Small intestine (tissue), 4 donors: ENCODE data around the gene THOP1. TPM values are rescaled to one million over a fixed set of nuclear protein-coding genes. Genes with fewer than 3 reads are reported as not detected.

Experiments
- polyA plus RNA-seq, 4 donors: library from polyadenylated mRNA; stranded (reverse) in 3 of 4; unstranded in 1 of 4; fragments of 200-250 nt in 3 of 4; fragments of 120-200 nt in 1 of 4; gene quantifications; one replicate each; pipeline versions ENCODE4 v1.2.1 to v1.2.3, GENCODE V29; 2013
- donor health status: healthy with polysubstance abuse.
- donor health status: Bipolar disorder and iron deficiency.
- donor health status: healthy.

THOP1 gene
- polyA plus RNA-seq, 4 donors, result 36.6 to 86.3 (median 78.1) TPM

Other genes starting within 250 kb of the THOP1 start
- gene GNG7, start 82.8 kb upstream of the THOP1 start, polyA plus RNA-seq, result 1 to 10 TPM in 2 of 4 donors, under 1 TPM in 1, not detected in 1; 0.99 to 3.5 (median 2.6) TPM
- gene DIRAS1, start 64.1 kb upstream of the THOP1 start, polyA plus RNA-seq, result 1 to 10 TPM in 2 of 4 donors, under 1 TPM in 1, not detected in 1; 0.25 to 3.0 (median 1.6) TPM
- 10 to 100 TPM; 10.7 to 39.1 (median 15.1) TPM for gene SLC39A3, start 45.5 kb upstream of the THOP1 start, polyA plus RNA-seq
- 10 to 100 TPM; 38.2 to 79.5 (median 69.7) TPM for gene SGTA, start 2.2 kb upstream of the THOP1 start, polyA plus RNA-seq
- 1 to 10 TPM; 2.0 to 6.7 (median 4.5) TPM for gene ZNF554, start 34.4 kb downstream of the THOP1 start, polyA plus RNA-seq
- gene ZNF555, start 56.0 kb downstream of the THOP1 start, polyA plus RNA-seq, result 1 to 10 TPM; 1.5 to 4.0 (median 1.9) TPM
- gene ZNF556, start 81.8 kb downstream of the THOP1 start, polyA plus RNA-seq, result under 1 TPM in 2 of 4 donors, not detected in 2; 0.03 to 0.22 TPM
- 10 to 100 TPM in 3 of 4 donors, 1 to 10 TPM in 1; 4.5 to 19.2 (median 15.2) TPM for gene ZNF57, start 115.4 kb downstream of the THOP1 start, polyA plus RNA-seq
- gene ZNF77, start 159.5 kb downstream of the THOP1 start, polyA plus RNA-seq, result 1 to 10 TPM; 1.1 to 7.8 (median 1.9) TPM
- gene TLE6, start 192.1 kb downstream of the THOP1 start, polyA plus RNA-seq, result under 1 TPM in 2 of 4 donors, not detected in 2; 0.75 to 1.00 TPM
- 10 to 100 TPM in 2 of 4 donors, 1 to 10 TPM in 2; 3.8 to 66.0 (median 12.3) TPM for gene TLE2, start 243.8 kb downstream of the THOP1 start, polyA plus RNA-seq